Measurements from ENCODE around the gene UGT1A9.
"Not testable (repeated sequence)": the region's sequence is repeated elsewhere in the genome, so short reads cannot be mapped to it uniquely, and the experiment has no call there.

Gene UGT1A9

DNA sequence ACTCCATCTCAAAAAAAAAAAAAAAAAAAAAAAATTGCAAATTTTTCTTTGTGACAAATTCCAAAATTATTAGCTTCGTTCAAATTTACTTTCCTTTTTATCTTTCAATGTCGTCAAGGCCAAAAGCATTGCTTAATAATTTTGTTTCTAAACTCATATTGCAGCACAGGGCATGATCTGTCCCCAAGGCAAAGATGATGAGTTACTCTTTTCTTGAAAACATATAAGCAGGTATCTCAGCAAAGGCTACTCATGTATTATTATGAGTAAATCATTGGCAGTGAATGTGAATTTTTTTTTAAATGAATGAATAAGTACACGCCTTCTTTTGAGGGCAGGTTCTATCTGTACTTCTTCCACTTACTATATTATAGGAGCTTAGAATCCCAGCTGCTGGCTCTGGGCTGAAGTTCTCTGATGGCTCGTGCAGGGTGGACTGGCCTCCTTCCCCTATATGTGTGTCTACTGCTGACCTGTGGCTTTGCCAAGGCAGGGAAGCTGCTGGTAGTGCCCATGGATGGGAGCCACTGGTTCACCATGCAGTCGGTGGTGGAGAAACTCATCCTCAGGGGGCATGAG is 9.9 kb downstream of the UGT1A9 start, which contains the start of gene UGT1A7:
Gene UGT1A7 (plus strand): TSS at position 381 of the 579 bp plus-strand sequence. CDS start 37 bp downstream, at position 418.
- no peak for DNase-seq

- no peak for DNase-seq
Measured at GRCh38 chr2:233684640-233685039, 12.9 kb downstream of the UGT1A9 start.

DNA sequence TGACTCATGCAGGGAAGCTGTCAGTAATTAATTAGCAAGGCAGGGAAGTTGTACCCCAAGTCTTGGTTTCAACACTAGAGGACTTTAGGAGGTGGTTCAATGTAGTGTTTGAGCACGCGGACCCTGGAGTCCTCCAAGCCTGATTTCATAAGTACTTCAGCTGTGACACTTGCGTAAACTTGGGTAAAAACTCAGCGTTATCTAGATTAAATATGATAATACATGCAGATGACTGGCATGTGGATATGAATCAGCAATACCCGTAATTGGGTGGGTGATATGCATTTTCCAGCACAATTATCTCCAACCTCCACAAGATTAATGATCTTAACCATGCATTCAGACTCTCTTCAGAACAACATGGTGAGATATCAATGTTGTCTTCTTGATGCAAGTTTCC is 15.2 kb downstream of the UGT1A9 start:
- no peak for DNase-seq

- no peak for DNase-seq
Measured at GRCh38 chr2:233688341-233688740, 16.6 kb downstream of the UGT1A9 start.

DNA sequence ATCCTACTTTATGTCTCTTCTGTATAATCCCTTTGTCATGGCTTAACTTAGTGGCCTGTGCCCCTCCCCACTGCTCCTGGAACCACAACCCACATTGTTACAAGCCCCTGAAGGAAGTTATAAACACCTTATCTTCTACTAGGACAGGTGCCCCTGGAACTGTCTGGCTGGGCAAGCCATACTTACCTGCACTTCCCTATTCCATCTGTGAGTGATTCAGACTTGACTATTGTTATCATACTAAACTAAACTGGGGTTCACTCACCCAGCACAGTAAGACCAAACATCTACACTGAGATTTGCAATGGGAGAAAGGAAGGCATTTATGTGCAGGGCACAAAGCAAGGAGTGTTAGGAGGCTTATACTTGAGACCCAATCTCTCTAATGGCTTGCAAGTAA is 17.3 kb downstream of the UGT1A9 start:
- no peak for DNase-seq

DNA sequence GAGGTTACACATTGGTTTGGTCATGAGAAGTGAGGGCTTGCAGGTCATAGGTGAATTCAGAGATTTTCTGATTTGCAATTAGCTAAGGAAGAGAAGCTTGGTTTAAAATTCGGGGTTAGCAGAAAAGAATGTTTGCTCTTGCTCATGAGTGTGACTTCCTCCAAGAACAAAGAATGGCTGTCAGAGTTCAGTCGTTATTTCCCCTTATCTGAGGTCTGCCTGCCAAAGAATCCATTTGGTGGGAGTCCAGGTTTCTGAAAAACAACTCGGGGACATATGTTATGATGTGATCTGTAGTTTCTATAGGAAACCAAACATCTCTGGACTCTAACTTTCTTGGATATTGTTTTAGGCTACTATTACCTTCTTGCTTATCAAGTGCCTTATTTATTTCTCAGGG is 17.8 kb downstream of the UGT1A9 start:
- no peak for DNase-seq

GRCh38 chr2:233690444-233690843 is 18.7 kb downstream of the UGT1A9 start:
- DNase-seq, result no peak

DNA sequence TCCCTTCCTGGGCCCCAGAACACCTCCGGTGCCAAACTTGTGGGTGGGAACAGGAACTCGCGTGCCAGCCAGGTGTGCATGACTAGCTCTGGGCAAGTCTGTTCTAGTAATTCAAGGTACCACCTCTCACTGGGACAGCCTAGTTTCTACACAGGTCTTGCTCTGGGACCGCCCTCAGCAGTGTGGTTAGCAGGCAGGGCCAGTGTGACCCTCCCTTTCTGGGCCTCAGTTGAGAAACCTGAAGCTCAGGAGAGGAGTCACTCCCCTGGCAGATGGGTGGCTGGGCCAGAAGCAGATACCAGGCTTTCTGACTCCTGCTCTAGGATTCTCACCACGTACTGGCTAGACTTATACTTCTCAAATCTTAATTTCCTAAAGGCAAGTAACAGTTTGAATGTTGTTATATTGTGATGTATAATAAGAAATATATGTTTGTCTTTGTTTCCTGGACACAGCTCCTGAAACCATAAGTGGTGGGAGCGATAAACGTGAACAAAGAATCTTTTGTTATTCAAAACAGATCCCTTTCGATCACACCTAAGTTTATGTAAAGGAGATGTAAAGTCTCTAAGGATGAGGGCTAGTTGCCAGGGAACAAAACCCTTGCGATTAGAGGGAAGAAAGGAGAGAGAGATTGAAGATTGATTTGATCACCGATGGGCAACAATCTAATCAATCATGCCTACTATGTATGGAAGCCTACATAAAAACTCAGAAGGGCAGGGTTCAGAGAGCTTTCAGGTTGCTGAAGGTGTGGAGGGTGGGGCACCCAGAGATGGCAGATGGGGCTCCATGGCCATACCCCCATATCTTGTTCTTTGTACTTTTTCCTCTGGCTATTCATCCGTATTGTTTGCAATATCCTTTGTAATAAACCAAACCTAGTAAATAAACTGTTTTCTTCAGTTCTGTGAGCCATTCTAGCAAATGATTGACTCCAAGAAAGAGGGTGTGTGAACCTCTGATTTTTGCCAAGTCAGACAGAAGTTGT is 20.0 kb downstream of the UGT1A9 start:
- no peak for DNase-seq

DNA sequence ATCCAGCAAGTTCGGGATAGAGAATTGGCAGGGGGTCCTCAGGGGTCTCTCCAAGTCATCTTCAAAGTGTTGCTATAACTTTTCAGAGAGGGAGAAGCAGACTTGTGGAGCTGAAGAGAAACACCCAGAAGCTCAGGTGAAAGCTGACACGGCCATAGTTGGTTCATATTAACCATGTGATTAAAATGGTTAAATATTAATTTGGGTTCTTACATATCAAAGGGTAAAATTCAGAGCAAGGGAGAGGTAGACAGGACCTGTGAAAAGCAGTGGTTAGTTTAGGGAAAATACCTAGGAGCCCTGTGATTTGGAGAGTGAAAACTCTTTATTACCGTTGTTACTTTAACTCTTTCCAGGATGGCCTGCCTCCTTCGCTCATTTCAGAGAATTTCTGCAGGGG is 20.9 kb downstream of the UGT1A9 start, which contains the start of gene UGT1A6:
Gene UGT1A6 (plus strand): TSS at position 243 of the 400 bp plus-strand sequence. CDS start 115 bp downstream, at position 358.
- no peak for DNase-seq

DNA sequence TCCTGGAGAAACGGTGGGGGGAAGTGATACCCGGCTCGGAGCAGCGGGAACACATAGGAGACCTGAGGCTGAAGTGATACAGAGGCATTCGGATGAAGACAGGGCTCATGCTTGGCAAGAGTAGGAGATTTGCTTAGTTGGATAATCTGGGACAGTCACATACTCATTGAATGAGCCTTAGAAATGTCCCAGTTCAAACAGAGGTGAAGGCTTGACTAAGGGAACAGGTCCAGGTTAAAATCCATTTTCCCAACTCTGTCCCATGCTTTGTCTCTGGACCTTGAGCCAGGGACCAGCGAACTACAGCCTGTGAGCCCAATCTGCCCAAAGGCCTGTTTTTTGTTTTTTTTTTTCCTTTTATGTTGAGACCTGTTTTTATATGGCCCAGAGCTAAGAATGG is 22.3 kb downstream of the UGT1A9 start:
- DNase-seq, result no peak

DNA sequence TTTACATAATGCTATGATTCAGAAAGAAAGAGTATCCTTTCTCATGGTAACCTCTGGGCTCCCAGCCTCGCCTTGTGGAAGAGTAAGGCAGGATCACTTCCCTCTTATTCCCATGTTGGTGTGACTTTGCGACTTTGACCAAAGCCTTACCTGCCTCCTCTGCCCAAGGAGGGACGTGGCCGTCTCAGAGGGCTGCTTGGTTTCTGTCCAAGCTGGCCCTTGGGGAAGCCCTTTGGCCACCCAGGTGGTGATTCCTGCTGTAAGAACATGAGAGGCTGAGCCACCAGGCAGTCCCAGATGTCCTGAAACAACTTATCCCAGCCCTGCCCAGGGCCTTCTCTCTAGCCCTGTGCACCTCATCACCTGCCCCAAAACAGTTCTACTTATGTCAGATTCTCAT is 27.0 kb downstream of the UGT1A9 start:
- DNase-seq, result no peak

DNA sequence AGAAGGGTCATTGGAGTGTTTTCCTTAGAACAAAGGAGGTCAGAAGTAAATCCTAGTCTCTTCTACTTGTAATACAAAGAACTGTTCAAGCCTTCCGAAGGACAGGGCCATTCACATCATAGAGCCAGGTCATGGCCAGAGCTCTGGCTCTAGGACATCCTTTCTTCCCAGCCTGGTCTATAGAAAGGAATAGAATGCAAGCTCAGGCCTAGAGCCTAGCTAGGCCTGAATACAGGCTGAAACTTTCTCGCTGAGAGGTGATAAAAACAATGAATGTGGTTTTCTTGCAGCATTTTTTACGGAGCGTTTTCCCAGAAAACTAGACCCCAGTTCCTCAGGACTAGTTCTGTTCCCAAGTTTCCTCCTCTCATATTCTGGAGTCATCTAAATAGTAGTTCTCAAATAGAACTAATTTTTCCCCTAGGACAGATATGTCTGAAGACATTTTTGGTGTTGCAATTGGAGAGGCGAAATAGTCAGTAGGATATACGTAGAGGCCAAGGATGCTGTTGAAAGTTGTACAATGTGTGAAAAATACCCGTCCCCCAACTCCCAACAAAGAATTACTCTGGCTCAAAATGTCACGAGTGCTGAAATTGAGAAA is 27.8 kb downstream of the UGT1A9 start:
- DNase-seq, result no peak

DNA sequence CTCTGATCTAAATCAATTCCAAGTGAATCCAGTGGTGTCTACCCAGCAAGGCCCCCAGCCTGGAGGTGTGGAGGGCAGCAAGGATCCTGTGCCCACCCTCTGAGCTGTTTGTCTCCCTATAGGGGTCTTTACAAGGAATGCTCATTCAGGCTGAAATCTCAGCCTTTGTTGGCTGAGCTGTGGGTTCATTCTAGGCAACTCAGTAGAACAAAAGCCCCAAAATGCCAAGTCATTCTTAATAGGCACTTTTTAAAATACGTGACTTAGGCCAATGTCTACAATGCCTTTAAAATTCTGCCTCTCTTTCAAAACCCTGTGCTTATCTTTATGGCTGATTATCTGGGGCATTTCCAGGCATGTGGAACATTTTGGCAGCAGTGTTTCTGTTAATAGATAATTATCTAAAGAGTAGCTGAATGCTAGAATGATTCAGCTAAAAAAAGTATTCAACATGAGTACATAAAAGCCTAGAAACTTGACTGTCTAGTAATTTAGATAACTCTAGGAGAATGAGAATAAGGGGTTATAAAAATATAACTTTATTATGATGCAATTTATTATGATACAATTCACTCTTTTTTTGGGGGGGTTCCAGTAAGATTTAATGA is 28.4 kb downstream of the UGT1A9 start:
- DNase-seq, result peak; percentile 11

- DNase-seq, result not testable (repeated sequence)
Measured at GRCh38 chr2:233700842-233701241, 29.1 kb downstream of the UGT1A9 start.

GRCh38 chr2:233702238-233702637 is 30.5 kb downstream of the UGT1A9 start:
- DNase-seq, result no peak

DNA sequence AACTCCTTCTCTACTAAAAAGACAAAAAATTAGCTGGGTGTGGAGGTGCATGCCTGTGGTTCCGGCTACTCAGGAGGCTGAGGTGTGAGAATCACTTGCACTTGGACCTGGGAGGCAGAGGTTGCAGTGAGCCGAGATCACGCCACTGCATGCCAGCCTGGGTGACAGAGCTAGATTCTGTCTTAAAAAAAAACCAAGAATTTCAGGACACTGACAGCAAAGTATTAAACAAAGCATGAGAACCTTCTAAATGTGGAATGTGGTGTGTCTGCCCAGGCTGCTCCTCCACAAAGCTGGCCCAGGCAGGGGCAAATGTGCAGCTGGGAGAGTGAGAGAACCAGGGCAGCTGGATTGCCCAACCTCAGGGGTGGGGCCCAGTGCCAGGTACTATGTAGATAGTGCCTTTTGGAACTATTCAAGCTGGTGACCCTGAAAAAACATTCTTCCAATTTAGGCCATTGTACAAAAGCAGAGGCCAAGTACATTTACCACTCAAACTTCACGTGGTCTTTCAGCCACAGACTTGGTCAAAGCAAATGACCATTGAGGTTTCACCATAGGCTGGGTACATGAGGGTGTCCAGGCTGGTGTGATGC is 34.3 kb downstream of the UGT1A9 start:
- DNase-seq, result no peak

- DNase-seq, result no peak
Measured at GRCh38 chr2:233706720-233707119, 35.0 kb downstream of the UGT1A9 start.

- no peak for DNase-seq
Measured at GRCh38 chr2:233707940-233708644, 36.4 kb downstream of the UGT1A9 start.

GRCh38 chr2:233708942-233709341 is 37.2 kb downstream of the UGT1A9 start:
- DNase-seq, result no peak

- DNase-seq, result peak; percentile 32
Measured at GRCh38 chr2:233711312-233712008, 39.8 kb downstream of the UGT1A9 start.

DNA sequence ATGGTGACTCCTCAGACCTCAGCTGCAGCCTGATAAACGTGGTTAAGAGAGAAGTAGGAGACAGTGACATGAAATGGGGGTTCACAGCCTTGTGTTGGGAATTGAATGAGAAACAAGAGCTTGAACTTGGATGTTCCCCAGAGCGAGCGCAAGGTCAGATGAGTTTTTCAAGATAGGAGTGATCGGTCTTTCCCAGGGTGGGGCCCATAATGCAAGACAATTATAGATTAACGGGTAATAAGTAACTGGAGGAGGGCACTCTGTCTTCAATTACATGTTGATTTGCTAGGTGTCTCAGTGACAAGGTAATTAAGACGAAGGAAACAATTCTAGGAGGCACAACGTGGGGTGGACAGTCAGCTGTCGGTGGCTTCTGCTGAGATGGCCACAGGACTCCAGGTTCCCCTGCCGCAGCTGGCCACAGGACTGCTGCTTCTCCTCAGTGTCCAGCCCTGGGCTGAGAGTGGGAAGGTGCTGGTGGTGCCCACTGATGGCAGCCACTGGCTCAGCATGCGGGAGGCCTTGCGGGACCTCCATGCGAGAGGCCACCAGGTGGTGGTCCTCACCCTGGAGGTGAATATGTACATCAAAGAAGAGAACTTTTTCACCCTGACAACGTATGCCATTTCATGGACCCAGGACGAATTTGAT is 41.0 kb downstream of the UGT1A9 start, which contains the start of gene UGT1A5:
Gene UGT1A5 (plus strand): TSS at position 297 of the 651 bp plus-strand sequence. CDS start 85 bp downstream, at position 382.
- DNase-seq, result no peak
